ENCODE results near the gene APC2.

APC2 gene

GRCh38 chr19:1449467-1450442 lies at the start of gene APC2:
APC2 (plus strand) TSS chr19:1450121; CDS start chr19:1453002, 2,881 bp downstream.
- H3K9me3 ChIP-seq (ENCODE audit: control insufficient read depth, insufficient read depth, low read length) = no peaks in the 10 kb centered on the region
- H3K27ac ChIP-seq (ENCODE audit: low read depth, low read length) = no peak within 1 kb of the TSS
- no peak within 1 kb of the TSS for H3K9ac ChIP-seq (ENCODE audit: low read depth, low read length)
- H3K4me1 ChIP-seq (ENCODE audit: control insufficient read depth, insufficient read depth, low read length) = peaks cover 8% of the 10 kb centered on the region; the same call in 1 of the 2 replicates
- peak within 1 kb of the TSS; percentile 27; the same call in 1 of the 2 replicates for H3K4me3 ChIP-seq (ENCODE audit: low read depth, low read length)
- H3K27me3 ChIP-seq (ENCODE audit: control insufficient read depth, insufficient read depth, low read length) = peaks cover 69% of the 10 kb centered on the region
- H3K36me3 ChIP-seq (ENCODE audit: control insufficient read depth, insufficient read depth, low read length) = no peaks in the 10 kb centered on the region

GRCh38 chr19:1400281-1401137 lies 49.4 kb upstream of the APC2 start:
- peak overlapping the region; percentile 27 for H3K27ac ChIP-seq (ENCODE audit: low read depth, low read length)

GRCh38 chr19:1401138-1401888 lies 48.6 kb upstream of the APC2 start, which contains the start of gene GAMT:
GAMT (minus strand) TSS chr19:1401542; CDS start chr19:1401476, 66 bp downstream.
- Histone ChIP-seq H3K9me3 (ENCODE audit: control insufficient read depth, insufficient read depth, low read length) (no peaks in the 10 kb centered on the region), H3K4me3 (ENCODE audit: low read depth, low read length) (peak within 1 kb of the TSS; percentile 73), H3K27ac (ENCODE audit: low read depth, low read length) (peak within 1 kb of the TSS; percentile 27), H3K36me3 (ENCODE audit: control insufficient read depth, insufficient read depth, low read length) (no peaks in the 10 kb centered on the region), H3K27me3 (ENCODE audit: control insufficient read depth, insufficient read depth, low read length) (no peaks in the 10 kb centered on the region), H3K4me1 (ENCODE audit: control insufficient read depth, insufficient read depth, low read length) (peaks cover 1% of the 10 kb centered on the region; the same call in 1 of the 2 replicates), H3K9ac (ENCODE audit: low read depth, low read length) (no peak within 1 kb of the TSS)

More at GRCh38 chr19:1400281-1401137, 49.4 kb upstream of the APC2 start:
- Histone ChIP-seq H3K27me3 (ENCODE audit: control insufficient read depth, insufficient read depth, low read length) (no peaks in the 10 kb centered on the region), H3K9ac (ENCODE audit: low read depth, low read length) (no peak overlapping the region), H3K4me1 (ENCODE audit: control insufficient read depth, insufficient read depth, low read length) (no peaks in the 10 kb centered on the region), H3K4me3 (ENCODE audit: low read depth, low read length) (peak overlapping the region; percentile 73), H3K9me3 (ENCODE audit: control insufficient read depth, insufficient read depth, low read length) (no peaks in the 10 kb centered on the region), H3K36me3 (ENCODE audit: control insufficient read depth, insufficient read depth, low read length) (no peaks in the 10 kb centered on the region)

- H3K4me3 ChIP-seq (ENCODE audit: low read depth, low read length) = peak overlapping the region; percentile 73
- no peaks in the 10 kb centered on the region for H3K36me3 ChIP-seq (ENCODE audit: control insufficient read depth, insufficient read depth, low read length)
- no peak overlapping the region for H3K9ac ChIP-seq (ENCODE audit: low read depth, low read length)
- no peaks in the 10 kb centered on the region for H3K27me3 ChIP-seq (ENCODE audit: control insufficient read depth, insufficient read depth, low read length)
- no peak overlapping the region for H3K27ac ChIP-seq (ENCODE audit: low read depth, low read length)
- peaks cover 4% of the 10 kb centered on the region; the same call in 1 of the 2 replicates for H3K4me1 ChIP-seq (ENCODE audit: control insufficient read depth, insufficient read depth, low read length)
- H3K9me3 ChIP-seq (ENCODE audit: control insufficient read depth, insufficient read depth, low read length) = no peaks in the 10 kb centered on the region
Measured at GRCh38 chr19:1401889-1402217, 48.1 kb upstream of the APC2 start.

GRCh38 chr19:1402411-1403070 lies 47.4 kb upstream of the APC2 start:
- H3K36me3 ChIP-seq (ENCODE audit: control insufficient read depth, insufficient read depth, low read length) = no peaks in the 10 kb centered on the region
- H3K27me3 ChIP-seq (ENCODE audit: control insufficient read depth, insufficient read depth, low read length) = no peaks in the 10 kb centered on the region
- peaks cover 4% of the 10 kb centered on the region; the same call in 1 of the 2 replicates for H3K4me1 ChIP-seq (ENCODE audit: control insufficient read depth, insufficient read depth, low read length)
- H3K9me3 ChIP-seq (ENCODE audit: control insufficient read depth, insufficient read depth, low read length) = no peaks in the 10 kb centered on the region
- H3K9ac ChIP-seq (ENCODE audit: low read depth, low read length) = no peak overlapping the region
- no peak overlapping the region for H3K4me3 ChIP-seq (ENCODE audit: low read depth, low read length)
- no peak overlapping the region for H3K27ac ChIP-seq (ENCODE audit: low read depth, low read length)

GRCh38 chr19:1406774-1407527 lies 43.0 kb upstream of the APC2 start:
- Histone ChIP-seq H3K4me1 (ENCODE audit: control insufficient read depth, insufficient read depth, low read length) (peaks cover 10% of the 10 kb centered on the region; the same call in 1 of the 2 replicates), H3K9me3 (ENCODE audit: control insufficient read depth, insufficient read depth, low read length) (no peaks in the 10 kb centered on the region), H3K4me3 (ENCODE audit: low read depth, low read length) (peak overlapping the region; percentile 79), H3K27ac (ENCODE audit: low read depth, low read length) (peak overlapping the region; percentile 75), H3K36me3 (ENCODE audit: control insufficient read depth, insufficient read depth, low read length) (peaks cover 16% of the 10 kb centered on the region), H3K27me3 (ENCODE audit: control insufficient read depth, insufficient read depth, low read length) (no peaks in the 10 kb centered on the region), H3K9ac (ENCODE audit: low read depth, low read length) (peak overlapping the region; percentile 55)

GRCh38 chr19:1407528-1408299 lies 42.2 kb upstream of the APC2 start, which contains the start of gene DAZAP1:
DAZAP1 (plus strand) TSS chr19:1407586; CDS start chr19:1407774, 188 bp downstream.
- peaks cover 10% of the 10 kb centered on the region; the same call in 1 of the 2 replicates for H3K4me1 ChIP-seq (ENCODE audit: control insufficient read depth, insufficient read depth, low read length)
- peaks cover 22% of the 10 kb centered on the region for H3K36me3 ChIP-seq (ENCODE audit: control insufficient read depth, insufficient read depth, low read length)
- H3K9me3 ChIP-seq (ENCODE audit: control insufficient read depth, insufficient read depth, low read length) = no peaks in the 10 kb centered on the region

GRCh38 chr19:1408300-1409203 lies 41.4 kb upstream of the APC2 start:
- H3K9ac ChIP-seq (ENCODE audit: low read depth, low read length) = peak overlapping the region; percentile 82
- peaks cover 30% of the 10 kb centered on the region for H3K36me3 ChIP-seq (ENCODE audit: control insufficient read depth, insufficient read depth, low read length)
- no peaks in the 10 kb centered on the region for H3K9me3 ChIP-seq (ENCODE audit: control insufficient read depth, insufficient read depth, low read length)
- H3K4me1 ChIP-seq (ENCODE audit: control insufficient read depth, insufficient read depth, low read length) = peaks cover 10% of the 10 kb centered on the region; the same call in 1 of the 2 replicates
- peak overlapping the region; percentile 85 for H3K27ac ChIP-seq (ENCODE audit: low read depth, low read length)
- peak overlapping the region; percentile 92 for H3K4me3 ChIP-seq (ENCODE audit: low read depth, low read length)
- H3K27me3 ChIP-seq (ENCODE audit: control insufficient read depth, insufficient read depth, low read length) = no peaks in the 10 kb centered on the region

More at GRCh38 chr19:1407528-1408299, 42.2 kb upstream of the APC2 start, which contains the start of gene DAZAP1:
- Histone ChIP-seq H3K4me3 (ENCODE audit: low read depth, low read length) (peak within 1 kb of the TSS; percentile 92), H3K27ac (ENCODE audit: low read depth, low read length) (peak within 1 kb of the TSS; percentile 85), H3K9ac (ENCODE audit: low read depth, low read length) (peak within 1 kb of the TSS; percentile 82), H3K27me3 (ENCODE audit: control insufficient read depth, insufficient read depth, low read length) (no peaks in the 10 kb centered on the region)
